HAP-1 (cell line): ENCODE measurements around the gene RORC.
"Not testable (repeated sequence)": the region's sequence is repeated elsewhere in the genome, so short reads cannot be mapped to it uniquely, and the experiment has no call there.

Experiments used
- DNase-seq, 2 experiments: peaks; one replicate each; pipeline ENCODE4 v3.0.0-alpha.2; 2016 to 2020; ENCODE audit warnings: low spot score in 2 of 2
- H3K27me3 ChIP-seq: fragments of 250-450 bp; sonication (Bioruptor Pico); 2 replicates; pipeline ENCODE4 v1.5.1; 2020; ENCODE audit warnings: low read depth, mild to moderate bottlenecking, moderate library complexity
- H3K36me3 ChIP-seq: fragments of 250-450 bp; sonication (Bioruptor Pico); replicated peaks from 2 replicates; pipeline ENCODE4 v1.5.1; 2020; ENCODE audit warnings: mild to moderate bottlenecking
- H3K4me1 ChIP-seq: fragments of 250-450 bp; sonication (Bioruptor Pico); 2 replicates; pipeline ENCODE4 v1.5.1; 2020; ENCODE audit warnings: mild to moderate bottlenecking
- H3K4me3 ChIP-seq: fragments of 250-450 bp; sonication (Bioruptor Pico); 2 replicates; pipeline ENCODE4 v1.5.1; 2020; ENCODE audit warnings: mild to moderate bottlenecking, moderate library complexity
- H3K9me3 ChIP-seq: fragments of 250-450 bp; sonication (Bioruptor Pico); 2 replicates; pipeline ENCODE4 v1.5.1; 2020; ENCODE audit warnings: mild to moderate bottlenecking, moderate library complexity
- in situ Hi-C: fragments of 300-500 bp; cut with MboI; formaldehyde crosslinking; loops from 3 replicates; pipeline ENCODE4 v1.14.3; 2020; ENCODE audit warnings: low sequenced_read_pairs, inconsistent platforms, mixed read lengths

RORC gene

DNA sequence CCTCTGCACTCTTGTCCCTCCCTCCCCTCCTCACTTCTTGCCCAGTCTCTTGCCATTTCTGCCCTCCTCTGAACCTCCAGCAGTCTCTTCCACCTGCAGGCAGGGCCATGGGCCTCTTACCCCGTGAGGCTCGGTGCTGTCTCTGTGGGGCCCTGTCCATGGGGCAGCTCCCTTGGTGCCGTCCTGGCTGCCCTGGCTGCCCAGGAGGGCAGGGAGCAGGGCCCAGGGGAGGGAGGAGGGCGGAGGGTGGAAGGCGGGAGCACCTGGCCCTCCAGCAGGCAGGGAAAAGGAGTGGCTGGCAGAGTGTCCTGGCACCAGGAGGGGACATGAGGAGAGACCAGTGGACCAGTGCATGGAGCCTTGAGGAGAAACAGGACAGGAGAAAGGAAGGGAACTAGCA is at the start of gene RORC:
Gene RORC (minus strand): TSS at position 198 of the 400 bp plus-strand sequence. CDS start 38 bp downstream, at position 160.
- Histone ChIP-seq H3K9me3 (no peaks in the 10 kb centered on the region), H3K4me1 (no peaks in the 10 kb centered on the region), H3K4me3 (no peak within 1 kb of the TSS), H3K36me3 (no peaks in the 10 kb centered on the region), H3K27me3 (no peaks in the 10 kb centered on the region)
- DNase-seq: no peak
- in situ Hi-C loops: no loop called here

GRCh38 chr1:151875419-151876097 is 44.0 kb upstream of the RORC start:
- H3K9me3 ChIP-seq: no peaks in the 10 kb centered on the region
- H3K4me3 ChIP-seq: no peak overlapping the region
- in situ Hi-C loops: no loop called here
- DNase-seq: no peak
- no peaks in the 10 kb centered on the region for H3K27me3 ChIP-seq
- H3K36me3 ChIP-seq: no peaks in the 10 kb centered on the region
- H3K4me1 ChIP-seq: no peaks in the 10 kb centered on the region

DNA sequence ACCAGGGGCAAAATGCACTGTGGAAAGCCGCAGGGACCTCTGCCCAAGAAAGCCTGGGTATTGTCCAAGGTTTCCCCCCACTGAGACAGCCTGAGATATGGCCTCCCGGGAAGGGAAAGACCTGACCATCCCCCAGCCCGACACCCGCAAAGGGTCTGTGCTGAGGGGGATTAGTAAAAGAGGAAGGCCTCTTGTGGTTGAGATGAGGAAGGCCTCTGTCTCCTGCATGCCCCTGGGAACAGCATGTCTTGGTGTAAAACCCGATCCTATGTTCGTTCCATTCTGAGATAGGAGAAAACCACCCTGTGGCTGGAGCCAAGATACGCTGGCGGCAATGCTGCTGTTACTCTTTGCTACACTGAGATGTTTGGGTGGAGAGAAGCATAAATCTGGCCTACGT is 41.2 kb upstream of the RORC start:
- H3K9me3 ChIP-seq, DNase-seq, H3K4me1 ChIP-seq, H3K36me3 ChIP-seq, in situ Hi-C loops, H3K27me3 ChIP-seq, H3K4me3 ChIP-seq: not testable (repeated sequence)

DNA sequence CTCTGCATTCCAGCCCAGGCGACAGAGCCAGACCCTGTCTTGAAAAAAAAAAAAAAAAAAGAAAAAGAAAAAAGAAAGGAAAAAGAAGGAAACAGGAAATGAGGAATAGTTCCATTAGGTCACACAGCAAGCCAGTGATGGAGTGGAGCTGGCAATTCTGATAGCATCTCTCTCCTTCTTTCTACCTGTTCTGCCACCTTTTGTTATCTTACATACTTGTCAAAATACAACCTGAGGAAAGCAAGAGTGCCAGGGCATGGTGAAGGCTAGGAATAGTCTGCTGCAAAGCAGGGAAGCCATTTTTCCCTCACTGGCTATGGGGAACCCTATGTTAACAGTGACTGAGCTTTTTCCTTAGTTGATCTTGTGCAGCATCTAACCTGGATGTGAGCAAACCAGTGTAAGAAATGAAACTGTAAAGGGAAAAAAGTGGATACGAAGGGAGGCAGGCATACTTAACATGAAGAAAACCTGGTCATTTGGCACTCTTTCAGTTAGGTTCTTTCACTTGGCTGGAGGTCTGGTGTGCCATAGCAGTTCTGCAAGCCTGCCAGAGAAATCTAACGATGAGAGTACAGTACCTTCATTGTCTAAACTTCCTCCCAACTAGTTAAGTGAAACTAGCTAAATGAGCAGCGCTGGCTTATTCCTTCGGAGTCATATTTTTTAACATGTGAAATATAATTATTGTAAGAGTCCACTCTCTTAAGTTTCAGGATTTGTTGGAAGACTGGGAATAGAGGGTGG is 39.9 kb upstream of the RORC start:
- DNase-seq: no peak
- in situ Hi-C loops: no loop called here
- H3K36me3 ChIP-seq: no peaks in the 10 kb centered on the region
- H3K4me3 ChIP-seq: no peak overlapping the region
- no peaks in the 10 kb centered on the region for H3K9me3 ChIP-seq
- H3K4me1 ChIP-seq: peaks cover 4% of the 10 kb centered on the region
- H3K27me3 ChIP-seq: no peaks in the 10 kb centered on the region

GRCh38 chr1:151868486-151868885 is 36.9 kb upstream of the RORC start:
- H3K4me3 ChIP-seq: no peak overlapping the region
- H3K36me3 ChIP-seq: no peaks in the 10 kb centered on the region
- peaks cover 4% of the 10 kb centered on the region for H3K4me1 ChIP-seq
- in situ Hi-C loops: loop anchor here (10.0 kb wide), 1 partner anchor 64 kb away; the partner anchor contains the start of gene LINGO4
- DNase-seq: no peak
- no peaks in the 10 kb centered on the region for H3K27me3 ChIP-seq
- no peaks in the 10 kb centered on the region for H3K9me3 ChIP-seq

GRCh38 chr1:151867765-151868411 is 36.3 kb upstream of the RORC start:
- H3K4me3 ChIP-seq: no peak overlapping the region
- no peaks in the 10 kb centered on the region for H3K36me3 ChIP-seq
- peaks cover 4% of the 10 kb centered on the region for H3K4me1 ChIP-seq
- DNase-seq: no peak
- no peaks in the 10 kb centered on the region for H3K9me3 ChIP-seq
- in situ Hi-C loops: loop anchor here (10.0 kb wide), 1 partner anchor 63 kb away; the partner anchor contains the start of gene LINGO4
- no peaks in the 10 kb centered on the region for H3K27me3 ChIP-seq

GRCh38 chr1:151867321-151867720 is 35.7 kb upstream of the RORC start:
- no peaks in the 10 kb centered on the region for H3K9me3 ChIP-seq
- in situ Hi-C loops: loop anchor here (10.0 kb wide), 1 partner anchor 63 kb away; the partner anchor contains the start of gene LINGO4
- H3K36me3 ChIP-seq: no peaks in the 10 kb centered on the region
- no peak overlapping the region for H3K4me3 ChIP-seq
- no peaks in the 10 kb centered on the region for H3K27me3 ChIP-seq
- peaks cover 4% of the 10 kb centered on the region for H3K4me1 ChIP-seq
- no peak for DNase-seq

- in situ Hi-C loops: loop anchor here (10.0 kb wide), 1 partner anchor 60 kb away; the partner anchor contains the start of gene LINGO4
- Histone ChIP-seq H3K9me3 (no peaks in the 10 kb centered on the region), H3K4me1 (peaks cover 9% of the 10 kb centered on the region), H3K4me3 (no peak overlapping the region), H3K36me3 (no peaks in the 10 kb centered on the region), H3K27me3 (no peaks in the 10 kb centered on the region)
- no peak for DNase-seq
Observed at GRCh38 chr1:151864411-151864810, 32.8 kb upstream of the RORC start.

GRCh38 chr1:151862604-151863003 is 31.0 kb upstream of the RORC start:
- H3K9me3 ChIP-seq: no peaks in the 10 kb centered on the region

GRCh38 chr1:151860504-151861187 is 29.0 kb upstream of the RORC start:
- H3K36me3 ChIP-seq: no peaks in the 10 kb centered on the region
- peak; percentile 11 to 44 for DNase-seq
- peaks cover 4% of the 10 kb centered on the region for H3K4me1 ChIP-seq
- H3K4me3 ChIP-seq: no peak overlapping the region
- H3K9me3 ChIP-seq: no peaks in the 10 kb centered on the region
- in situ Hi-C loops: loop anchor here (10.0 kb wide), 1 partner anchor 56 kb away; the partner anchor contains the start of gene LINGO4
- H3K27me3 ChIP-seq: no peaks in the 10 kb centered on the region

More at GRCh38 chr1:151862604-151863003, 31.0 kb upstream of the RORC start:
- no peak overlapping the region for H3K4me3 ChIP-seq
- no peaks in the 10 kb centered on the region for H3K36me3 ChIP-seq
- no peak for DNase-seq
- H3K4me1 ChIP-seq: peaks cover 4% of the 10 kb centered on the region
- in situ Hi-C loops: loop anchor here (10.0 kb wide), 1 partner anchor 58 kb away; the partner anchor contains the start of gene LINGO4
- H3K27me3 ChIP-seq: no peaks in the 10 kb centered on the region

DNA sequence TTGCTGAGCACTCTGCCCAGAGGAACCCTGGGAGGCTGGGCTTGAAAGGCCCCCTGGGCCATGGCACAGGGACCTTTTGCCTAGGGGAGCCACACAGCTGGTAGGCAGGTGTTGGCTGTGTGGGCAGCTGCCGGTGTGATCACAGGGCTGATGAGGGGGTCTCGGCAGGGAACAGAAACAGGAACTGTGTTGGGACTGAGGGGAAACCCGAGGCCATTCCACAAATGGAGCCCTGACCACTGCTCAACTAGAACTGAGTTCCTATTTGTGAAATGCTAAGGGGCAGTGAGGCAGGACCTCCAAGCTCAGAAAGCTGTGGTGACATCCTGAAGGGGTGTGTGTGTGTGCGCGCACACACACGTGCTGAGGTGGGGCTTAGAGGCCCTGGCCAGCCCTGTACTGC is 28.3 kb upstream of the RORC start:
- DNase-seq: no peak
- H3K27me3 ChIP-seq: no peaks in the 10 kb centered on the region
- H3K4me3 ChIP-seq: no peak overlapping the region
- H3K36me3 ChIP-seq: no peaks in the 10 kb centered on the region
- in situ Hi-C loops: loop anchor here (10.0 kb wide), 1 partner anchor 55 kb away; the partner anchor contains the start of gene LINGO4
- peaks cover 4% of the 10 kb centered on the region for H3K4me1 ChIP-seq
- H3K9me3 ChIP-seq: no peaks in the 10 kb centered on the region

GRCh38 chr1:151858886-151859665 is 27.5 kb upstream of the RORC start:
- H3K27me3 ChIP-seq: no peaks in the 10 kb centered on the region
- no peak overlapping the region for H3K4me3 ChIP-seq
- in situ Hi-C loops: no loop called here
- peaks cover 4% of the 10 kb centered on the region; the same call in 1 of the 2 replicates for H3K4me1 ChIP-seq
- no peaks in the 10 kb centered on the region for H3K9me3 ChIP-seq
- DNase-seq: no peak
- no peaks in the 10 kb centered on the region for H3K36me3 ChIP-seq
